Trophoblast cell (in vitro differentiated cells and primary cell): Measurements from ENCODE around the gene PRAMEF18. TPM values are rescaled to one million over a fixed set of nuclear protein-coding genes. Genes with fewer than 3 reads are reported as not detected.
"Not testable (repeated sequence)": the region's sequence is repeated elsewhere in the genome, so short reads cannot be mapped to it uniquely, and the experiment has no call there.

Source experiments
- DNase-seq, 2 donors: peaks; one replicate each; pipeline ENCODE4 v3.0.0-alpha.2; 2016
- H2AFZ ChIP-seq: 2 replicates; pipeline ENCODE4 v1.6.1; 2013; ENCODE audit warnings: low read length, moderate library complexity, mild to moderate bottlenecking; ENCODE audit not compliant: insufficient read depth, poor library complexity
- H2AK5ac ChIP-seq: 2 replicates; pipeline ENCODE4 v1.6.1; 2013; ENCODE audit warnings: mild to moderate bottlenecking, low read length
- H2BK120ac ChIP-seq: 2 replicates; pipeline ENCODE4 v1.6.1; 2013; ENCODE audit warnings: low read length, mild to moderate bottlenecking, moderate library complexity; ENCODE audit not compliant: insufficient read depth, poor library complexity
- H2BK12ac ChIP-seq: 2 replicates; pipeline ENCODE4 v1.6.1; 2013; ENCODE audit warnings: mild to moderate bottlenecking, low read length, moderate library complexity
- H2BK5ac ChIP-seq: 2 replicates; pipeline ENCODE4 v1.6.1; 2013; ENCODE audit warnings: low read length, low read depth, moderate library complexity, mild to moderate bottlenecking; ENCODE audit not compliant: poor library complexity
- H3K14ac ChIP-seq: 2 replicates; pipeline ENCODE4 v1.6.1; 2013; ENCODE audit warnings: mild to moderate bottlenecking, low read length
- H3K18ac ChIP-seq: 2 replicates; pipeline ENCODE4 v1.6.1; 2013; ENCODE audit warnings: mild to moderate bottlenecking, low read length
- H3K23ac ChIP-seq: 2 replicates; pipeline ENCODE4 v1.6.1; 2013; ENCODE audit warnings: low read length
- H3K27ac ChIP-seq: 2 replicates; pipeline ENCODE4 v1.5.1; 2013; ENCODE audit warnings: low read depth, mild to moderate bottlenecking, inconsistent platforms, low read length, moderate library complexity
- H3K27me3 ChIP-seq: 2 replicates; pipeline ENCODE4 v1.6.1; 2013; ENCODE audit warnings: inconsistent platforms, mild to moderate bottlenecking, low read length, moderate library complexity; ENCODE audit not compliant: insufficient read depth
- H3K36me3 ChIP-seq, 2 experiments: 1 replicate in 1 of 2; 2 replicates in 1 of 2; pipeline ENCODE4 v1.6.1; 2013; ENCODE audit warnings: low read length in 2 of 2, mild to moderate bottlenecking in 2 of 2, moderate library complexity in 1 of 2; ENCODE audit not compliant: insufficient read depth in 2 of 2, control insufficient read depth in 1 of 2
- H3K4ac ChIP-seq: 2 replicates; pipeline ENCODE4 v1.6.1; 2013; ENCODE audit warnings: low read depth, mild to moderate bottlenecking, low read length, moderate library complexity
- H3K4me1 ChIP-seq, 2 experiments: 1 replicate in 1 of 2; 2 replicates in 1 of 2; pipeline ENCODE4 v1.6.1; 2013; ENCODE audit warnings: low read length in 2 of 2, mild to moderate bottlenecking in 2 of 2, moderate library complexity in 1 of 2; ENCODE audit not compliant: insufficient read depth in 2 of 2, control insufficient read depth in 1 of 2
- H3K4me2 ChIP-seq: 2 replicates; pipeline ENCODE4 v1.6.1; 2013; ENCODE audit warnings: inconsistent platforms, mild to moderate bottlenecking, low read length, moderate library complexity
- H3K4me3 ChIP-seq: 2 replicates; pipeline ENCODE4 v1.5.1; 2013; ENCODE audit warnings: mild to moderate bottlenecking, low read depth, low read length, inconsistent platforms
- H3K79me1 ChIP-seq: one replicate; pipeline ENCODE4 v1.6.1; 2013; ENCODE audit warnings: low read length
- H3K79me2 ChIP-seq: 2 replicates; pipeline ENCODE4 v1.6.1; 2013; ENCODE audit warnings: low read length, mild to moderate bottlenecking; ENCODE audit not compliant: control insufficient read depth, insufficient read depth, poor library complexity
- H3K9ac ChIP-seq: 2 replicates; pipeline ENCODE4 v1.6.1; 2013; ENCODE audit warnings: mild to moderate bottlenecking, low read length
- H3K9me3 ChIP-seq: 2 replicates; pipeline ENCODE4 v1.6.1; 2013; ENCODE audit warnings: low read depth, mild to moderate bottlenecking, control low read depth, inconsistent platforms, low read length; ENCODE audit not compliant: insufficient read depth
- H4K12ac ChIP-seq: 2 replicates; pipeline ENCODE4 v1.6.1; 2013; ENCODE audit warnings: low read depth, mild to moderate bottlenecking, low read length, moderate library complexity
- H4K8ac ChIP-seq: 2 replicates; pipeline ENCODE4 v1.6.1; 2013; ENCODE audit warnings: low read depth, mild to moderate bottlenecking, low read length, moderate library complexity
- H4K91ac ChIP-seq: one replicate; pipeline ENCODE4 v1.6.1; 2013; ENCODE audit warnings: low read depth, mild to moderate bottlenecking, low read length, moderate library complexity
- WGBS: extraction: QIAGEN DNeasy Blood & Tissue Kit; methylation state at CpG from one replicate; pipeline ENCODE4 v1.1.7; 2013; ENCODE audit warnings: missing lambda C conversion rate; ENCODE audit not compliant: insufficient read length, insufficient coverage; ENCODE audit errors: extremely low coverage; 5-methylcytosine and 5-hydroxymethylcytosine counted together
- polyA plus RNA-seq: library from polyadenylated mRNA; stranded (reverse); fragments of 200-250 nt; gene quantifications from 2 replicates; pipeline ENCODE4 v1.2.3, GENCODE V29; 2013

PRAMEF18 gene, protein sequence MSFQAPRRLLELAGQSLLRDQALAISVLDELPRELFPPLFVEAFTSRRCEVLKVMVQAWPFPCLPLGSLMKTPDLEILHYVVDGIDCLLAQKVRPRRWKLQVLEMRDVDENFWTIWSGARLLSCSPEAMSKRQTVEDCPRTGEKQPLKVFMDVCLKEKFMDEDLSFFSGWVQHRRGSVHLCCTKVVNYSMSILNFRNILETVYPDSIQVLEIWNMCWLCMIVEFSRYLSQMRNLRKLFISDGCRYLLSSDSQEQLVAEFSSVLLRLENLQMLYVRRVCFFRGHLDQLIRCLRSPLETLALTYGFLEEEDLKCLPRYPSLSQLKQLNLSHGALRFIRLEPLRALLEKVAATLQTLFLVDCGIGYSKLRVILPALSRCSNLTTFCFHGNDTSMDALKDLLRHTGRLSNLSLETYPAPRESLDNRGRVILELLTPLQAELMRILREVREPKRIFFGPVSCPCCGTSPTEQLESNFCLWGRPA
- not detected in 2 replicates for polyA plus RNA-seq

DNA sequence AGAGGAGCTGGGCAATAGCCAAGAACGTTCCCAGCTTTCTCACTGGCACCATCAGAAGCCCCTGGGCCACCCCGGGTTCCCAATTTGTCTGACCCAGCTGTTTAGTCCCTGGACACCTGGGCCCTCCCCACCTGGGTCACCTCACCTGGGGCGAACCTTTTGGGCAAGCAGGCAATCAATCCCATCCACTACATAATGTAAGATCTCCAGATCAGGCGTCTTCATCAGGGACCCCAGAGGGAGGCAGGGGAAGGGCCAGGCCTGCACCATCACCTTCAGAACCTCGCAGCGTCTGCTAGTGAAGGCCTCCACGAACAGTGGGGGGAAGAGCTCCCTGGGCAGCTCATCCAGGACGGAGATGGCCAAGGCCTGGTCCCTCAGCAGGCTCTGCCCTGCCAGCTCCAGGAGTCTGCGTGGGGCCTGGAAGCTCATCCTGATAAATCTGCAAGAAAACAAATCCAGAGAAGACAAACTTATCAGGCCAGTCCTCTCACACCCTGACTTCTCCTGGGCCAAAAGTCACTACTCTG lies at the start of gene PRAMEF18:
PRAMEF18 (minus strand) TSS at position 480 of the 530 bp plus-strand sequence; CDS start at position 432, 48 bp downstream.
- H3K9ac ChIP-seq, H2AK5ac ChIP-seq, H4K91ac ChIP-seq, H2AFZ ChIP-seq, H3K23ac ChIP-seq, H3K27ac ChIP-seq, H3K4me2 ChIP-seq, H3K27me3 ChIP-seq, H3K18ac ChIP-seq, H2BK120ac ChIP-seq, H3K79me1 ChIP-seq, H3K4ac ChIP-seq, H3K4me3 ChIP-seq, H3K36me3 ChIP-seq, H2BK5ac ChIP-seq, H4K8ac ChIP-seq, H2BK12ac ChIP-seq, H3K4me1 ChIP-seq, H3K14ac ChIP-seq, H4K12ac ChIP-seq, DNase-seq, H3K79me2 ChIP-seq: not testable (repeated sequence)
- WGBS, result no CpG with 5 or more reads among the region's 9 CpGs
- peaks cover 32% of the 10 kb centered on the region for H3K9me3 ChIP-seq

DNA sequence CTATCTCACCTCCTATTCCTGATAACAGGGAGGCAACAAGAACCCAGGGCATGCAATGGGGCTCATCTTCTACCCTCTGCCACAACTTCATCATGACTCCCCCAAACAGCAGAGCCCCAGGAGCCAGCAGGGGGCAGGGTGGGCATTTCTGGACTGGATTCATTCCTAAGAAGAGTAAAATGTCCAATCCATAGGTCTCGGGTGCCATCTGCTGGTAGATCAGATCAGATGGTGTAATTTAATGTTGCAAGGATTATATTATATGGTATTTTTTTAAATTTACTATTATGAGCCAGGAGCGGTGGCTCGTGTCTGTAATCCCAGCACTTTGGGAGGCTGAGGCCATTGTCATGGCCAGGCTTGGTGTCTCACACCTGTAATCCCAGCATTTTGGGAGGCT lies 39.2 kb upstream of the PRAMEF18 start:
- H3K9me3 ChIP-seq, H3K4me1 ChIP-seq, H4K12ac ChIP-seq, H3K4me2 ChIP-seq, H3K27ac ChIP-seq, H3K36me3 ChIP-seq, H3K18ac ChIP-seq, H2AFZ ChIP-seq, H2BK5ac ChIP-seq, H2BK120ac ChIP-seq, H3K4me3 ChIP-seq, H3K9ac ChIP-seq, H3K23ac ChIP-seq, H4K8ac ChIP-seq, H3K79me1 ChIP-seq, DNase-seq, H3K4ac ChIP-seq, H3K27me3 ChIP-seq, H3K79me2 ChIP-seq, H2AK5ac ChIP-seq, H3K14ac ChIP-seq, H4K91ac ChIP-seq, H2BK12ac ChIP-seq: not testable (repeated sequence)
- WGBS, result no CpG with 5 or more reads among the region's 3 CpGs

DNA sequence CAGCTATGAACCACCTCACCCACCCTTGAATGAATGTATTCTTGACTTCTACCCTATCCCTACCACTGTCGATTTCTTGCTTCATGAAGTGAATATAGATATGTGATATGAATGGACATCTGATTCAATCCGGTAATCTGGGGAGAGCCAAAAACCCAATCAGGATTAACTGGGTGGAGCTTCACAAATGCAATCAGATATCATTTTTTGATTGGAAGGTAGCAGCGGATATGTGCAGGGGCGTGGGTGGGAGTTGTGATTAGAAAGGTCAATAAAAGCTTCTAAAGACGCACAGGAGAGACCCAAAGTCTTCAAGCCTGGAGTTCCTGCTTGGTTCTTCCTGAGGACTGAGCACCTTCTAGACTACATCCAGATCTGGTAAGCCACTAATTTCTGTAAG lies 27.9 kb upstream of the PRAMEF18 start, which contains the start of gene PRAMEF5:
PRAMEF5 (plus strand) TSS at position 301 of the 400 bp plus-strand sequence. CDS start 5,071 bp downstream, outside the sequence.
- not testable (repeated sequence) for H2AK5ac ChIP-seq, H3K27me3 ChIP-seq, H2AFZ ChIP-seq, H3K79me1 ChIP-seq, H2BK5ac ChIP-seq, H3K4me2 ChIP-seq, H3K23ac ChIP-seq, H3K4me3 ChIP-seq, H4K8ac ChIP-seq, DNase-seq, H4K12ac ChIP-seq, H3K4me1 ChIP-seq, H2BK12ac ChIP-seq, H3K36me3 ChIP-seq, H3K4ac ChIP-seq, H3K27ac ChIP-seq, H2BK120ac ChIP-seq, H4K91ac ChIP-seq, H3K79me2 ChIP-seq, H3K14ac ChIP-seq, H3K18ac ChIP-seq, H3K9me3 ChIP-seq, H3K9ac ChIP-seq
- WGBS, result no CpG with 5 or more reads among the region's 5 CpGs

DNA sequence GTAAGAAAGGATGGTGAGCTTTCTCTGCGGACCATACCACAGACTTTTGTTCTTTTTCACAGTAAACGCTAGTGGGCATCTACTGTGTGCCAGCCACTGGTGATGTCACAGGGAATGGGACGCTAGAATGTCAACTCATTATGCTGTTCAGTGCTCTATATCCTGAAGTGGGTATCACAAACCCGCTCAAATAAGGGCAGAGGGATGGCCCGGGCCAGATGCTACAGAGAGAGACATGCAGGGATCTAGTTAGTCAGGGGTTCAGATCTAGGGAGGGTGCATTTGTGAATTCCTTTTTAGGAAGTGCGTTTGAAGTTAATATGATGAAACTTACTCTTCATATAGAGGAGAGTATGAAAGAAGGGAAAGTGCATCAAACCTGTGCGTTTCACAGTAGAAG lies 21.2 kb upstream of the PRAMEF18 start:
- peaks cover 32% of the 10 kb centered on the region for H3K9me3 ChIP-seq
- not testable (repeated sequence) for H2AFZ ChIP-seq, H3K27ac ChIP-seq, H3K4me2 ChIP-seq, H2BK5ac ChIP-seq, DNase-seq, H4K91ac ChIP-seq, H2BK12ac ChIP-seq, H3K27me3 ChIP-seq, H3K18ac ChIP-seq, H3K79me2 ChIP-seq, H2AK5ac ChIP-seq, H3K9ac ChIP-seq, H4K8ac ChIP-seq, H3K4me3 ChIP-seq, H3K79me1 ChIP-seq, H3K36me3 ChIP-seq, H3K4me1 ChIP-seq, H3K23ac ChIP-seq, H3K4ac ChIP-seq, H3K14ac ChIP-seq, H4K12ac ChIP-seq, H2BK120ac ChIP-seq
- WGBS, result no CpG with 5 or more reads among the region's 7 CpGs
